ENCODE results near the gene GALNT17. TPM values are rescaled to one million over a fixed set of nuclear protein-coding genes. Genes with fewer than 3 reads are reported as not detected.

GALNT17 gene
- polyA plus RNA-seq, 1 donor (not counting 4 experiments of a cell fraction or from before 2014, with no cell fraction given), result not detected

- H3K9me3 ChIP-seq (ENCODE audit: control insufficient read depth, low read depth, low read length), result no peaks in the 10 kb centered on the region
- no peak overlapping the region for H3K27ac ChIP-seq (ENCODE audit: control insufficient read depth, insufficient read depth, low read length)
- H3K36me3 ChIP-seq (ENCODE audit: control insufficient read depth in 2 of 2, extremely low read depth in 1 of 2, insufficient read depth in 2 of 2, low read length in 2 of 2), result no peaks in the 10 kb centered on the region
- DNase-seq (ENCODE audit: low read depth, low spot score), result no peak
- H3K4me1 ChIP-seq (ENCODE audit: control insufficient read depth, extremely low read depth, insufficient read depth, low read length), result no peaks in the 10 kb centered on the region
- no peaks in the 10 kb centered on the region for H3K9me1 ChIP-seq (ENCODE audit: control insufficient read depth, extremely low read depth, insufficient read depth, low read length)
- TF ChIP-seq EZH2 (IDR thresholded peaks at IDR 0.05; ENCODE audit: low read length) (no peak), CTCF (optimal IDR thresholded peaks at IDR 0.05 in 1 of 3, IDR thresholded peaks at IDR 0.05 in 1 of 3, conservative IDR thresholded peaks at IDR 0.05 in 1 of 3; ENCODE audit: extremely low read depth in 1 of 3, insufficient read depth in 2 of 3, low read length in 3 of 3) (no peak)
- H3K27me3 ChIP-seq (ENCODE audit: control insufficient read depth, extremely low read depth, insufficient read depth, low read length), result no peaks in the 10 kb centered on the region
- H3K4me3 ChIP-seq (ENCODE audit: control insufficient read depth in 2 of 3, extremely low read depth in 1 of 3, insufficient read depth in 2 of 3, low read depth in 1 of 3, low read length in 3 of 3), result no peak overlapping the region
- FAIRE-seq, result no peak
- no peaks in the 10 kb centered on the region for H3K79me2 ChIP-seq (ENCODE audit: control insufficient read depth, insufficient read depth, low read length)
- H3K9ac ChIP-seq (ENCODE audit: control insufficient read depth, extremely low read depth, insufficient read depth, low read length), result no peak overlapping the region
- H2AFZ ChIP-seq (ENCODE audit: control insufficient read depth, low read length), result no peak overlapping the region
- H4K20me1 ChIP-seq (ENCODE audit: control insufficient read depth, extremely low read depth, insufficient read depth, low read length), result no peaks in the 10 kb centered on the region
- dilution Hi-C loops (cut with MboI; ENCODE audit: extremely low pct_ligation_motif_present, low sequenced_read_pairs), result no loop called here
- H3K4me2 ChIP-seq (ENCODE audit: control insufficient read depth, extremely low read depth, insufficient read depth, low read depth, low read length), result no peak overlapping the region
Measured at GRCh38 chr7:71112436-71112835, 19.5 kb upstream of the GALNT17 start.

GRCh38 chr7:71120096-71120495, 11.8 kb upstream of the GALNT17 start:
- Histone ChIP-seq H2AFZ (ENCODE audit: control insufficient read depth, low read length) (no peak overlapping the region), H3K4me2 (ENCODE audit: control insufficient read depth, extremely low read depth, insufficient read depth, low read depth, low read length) (no peak overlapping the region), H3K4me1 (ENCODE audit: control insufficient read depth, extremely low read depth, insufficient read depth, low read length) (no peaks in the 10 kb centered on the region), H3K79me2 (ENCODE audit: control insufficient read depth, insufficient read depth, low read length) (no peaks in the 10 kb centered on the region), H3K9me1 (ENCODE audit: control insufficient read depth, extremely low read depth, insufficient read depth, low read length) (no peaks in the 10 kb centered on the region), H4K20me1 (ENCODE audit: control insufficient read depth, extremely low read depth, insufficient read depth, low read length) (no peaks in the 10 kb centered on the region), H3K9me3 (ENCODE audit: control insufficient read depth, low read depth, low read length) (peaks cover 2% of the 10 kb centered on the region), H3K27me3 (ENCODE audit: control insufficient read depth, extremely low read depth, insufficient read depth, low read length) (no peaks in the 10 kb centered on the region), H3K9ac (ENCODE audit: control insufficient read depth, extremely low read depth, insufficient read depth, low read length) (no peak overlapping the region), H3K27ac (ENCODE audit: control insufficient read depth, insufficient read depth, low read length) (no peak overlapping the region), H3K4me3 (ENCODE audit: control insufficient read depth in 2 of 3, extremely low read depth in 1 of 3, insufficient read depth in 2 of 3, low read depth in 1 of 3, low read length in 3 of 3) (no peak overlapping the region), H3K36me3 (ENCODE audit: control insufficient read depth in 2 of 2, extremely low read depth in 1 of 2, insufficient read depth in 2 of 2, low read length in 2 of 2) (no peaks in the 10 kb centered on the region)
- no peak for TF ChIP-seq EZH2 (IDR thresholded peaks at IDR 0.05; ENCODE audit: low read length)
- no peak for TF ChIP-seq CTCF (optimal IDR thresholded peaks at IDR 0.05 in 1 of 3, IDR thresholded peaks at IDR 0.05 in 1 of 3, conservative IDR thresholded peaks at IDR 0.05 in 1 of 3; ENCODE audit: extremely low read depth in 1 of 3, insufficient read depth in 2 of 3, low read length in 3 of 3)
- dilution Hi-C loops (cut with MboI; ENCODE audit: extremely low pct_ligation_motif_present, low sequenced_read_pairs), result no loop called here
- FAIRE-seq (no peak), DNase-seq (ENCODE audit: low read depth, low spot score) (no peak)
